HCT116 (cell line): ENCODE results near the gene ESYT1. TPM values are rescaled to one million over a fixed set of nuclear protein-coding genes. Genes with fewer than 3 reads are reported as not detected.
A peak's percentile ranks its signal among the peaks of the same experiment; 100 is the strongest.

Experiments
- ATAC-seq: fragments of 200-7000 bp; cut with Tn5 transposase; 2 replicates; pipeline ENCODE4 v1.9.1; 2020; ENCODE audit warnings: mild to moderate bottlenecking, moderate library complexity
- BruUV-seq: library from RNA; stranded (reverse); fragments of 400-500 nt; replicated peaks from 2 replicates; lab custom pipeline; 2021; lab: Mats Ljungman, UMichigan
- CTCF ChIA-PET: fragments of 300-600 bp; sonication (Branson Sonifier 250); formaldehyde crosslinking; loops from one replicate; lab custom pipeline; 2021; ENCODE audit warnings: antibody characterized with exemption; lab: Charles Lee
- POLR2A ChIA-PET: fragments of 300-600, 350-600 bp; sonication (Branson Sonifier 250); formaldehyde crosslinking; loops from one replicate; lab custom pipeline; 2021; ENCODE audit warnings: antibody characterized with exemption; lab: Charles Lee
- RAD21 ChIA-PET, 2 experiments: fragments of 300-600 bp; sonication (Branson Sonifier 250); formaldehyde crosslinking; loops; one replicate each; lab custom pipeline; 2023; ENCODE audit warnings: low total read pairs in 2 of 2; ENCODE audit not compliant: uncharacterized antibody in 2 of 2, unreplicated experiment in 2 of 2, low non-redundant PET in 1 of 2; lab: Charles Lee
- DNase-seq: peaks from one replicate; pipeline ENCODE4 v3.0.0-alpha.2; 2010; ENCODE audit warnings: low read depth, low spot score
- H2AFZ ChIP-seq: fragments of 200-600 bp; shearing (Covaris generic), sonication (generic); 2 replicates; pipeline ENCODE4 v1.6.1; 2017; ENCODE audit warnings: low read depth, mixed run types, mixed read lengths, antibody characterized with exemption, low read length; ENCODE audit not compliant: poor library complexity, severe bottlenecking
- H3K27ac ChIP-seq: 2 replicates; pipeline ENCODE4 v1.5.1; 2012; ENCODE audit warnings: low read depth, low read length
- H3K27me3 ChIP-seq: fragments of 200-600 bp; sonication (generic); 2 replicates; pipeline ENCODE4 v1.6.1; 2016; ENCODE audit warnings: mixed run types, low read length, mixed read lengths; ENCODE audit not compliant: insufficient read depth
- H3K36me3 ChIP-seq, 2 experiments: fragments of 200-500 bp in 1 of 2; fragments of 200-600 bp in 1 of 2; sonication (Bioruptor generic) in 1 of 2; sonication (generic) in 1 of 2; 2 replicates each; pipeline versions ENCODE4 v1.5.1 to v1.6.1; 2014 to 2016; ENCODE audit warnings: low read length in 2 of 2, inconsistent platforms in 1 of 2, mixed read lengths in 1 of 2, mixed run types in 1 of 2; ENCODE audit not compliant: insufficient read depth in 2 of 2, control insufficient read depth in 1 of 2
- H3K4me1 ChIP-seq, 2 experiments: fragments of 200-600 bp in 1 of 2; sonication (generic) in 1 of 2; 2 replicates each; pipeline versions ENCODE4 v1.5.1 to v1.6.1; 2012 to 2017; ENCODE audit warnings: low read length in 2 of 2, inconsistent platforms in 1 of 2, mild to moderate bottlenecking in 1 of 2, mixed read lengths in 1 of 2, mixed run types in 1 of 2, moderate library complexity in 1 of 2; ENCODE audit not compliant: insufficient read depth in 2 of 2, control insufficient read depth in 1 of 2
- H3K4me2 ChIP-seq: fragments of 200-600 bp; sonication (generic); 2 replicates; pipeline ENCODE4 v1.6.1; 2017; ENCODE audit warnings: mixed run types, low read length, mixed read lengths
- H3K4me3 ChIP-seq, 2 experiments: fragments of 200-600 bp in 1 of 2; sonication (generic) in 1 of 2; replicated peaks in 1 of 2; 2 replicates each; pipeline ENCODE4 v1.5.1; 2011 to 2016; ENCODE audit warnings: low read length in 2 of 2, control low read depth in 1 of 2, low read depth in 1 of 2, mild to moderate bottlenecking in 1 of 2, mixed read lengths in 1 of 2, mixed run types in 1 of 2
- H3K79me2 ChIP-seq: fragments of 200-600 bp; sonication (generic); 2 replicates; pipeline ENCODE4 v1.6.1; 2017; ENCODE audit warnings: mild to moderate bottlenecking, mixed run types, low read length, moderate library complexity, mixed read lengths; ENCODE audit not compliant: insufficient read depth
- H3K9ac ChIP-seq: fragments of 200-600 bp; sonication (generic); 2 replicates; pipeline ENCODE4 v1.6.1; 2016; ENCODE audit warnings: low read length, mixed read lengths
- H3K9me2 ChIP-seq: fragments of 200-600 bp; sonication (generic), shearing (Covaris generic); 2 replicates; pipeline ENCODE4 v1.6.1; 2017; ENCODE audit warnings: mixed run types, mild to moderate bottlenecking, moderate library complexity; ENCODE audit not compliant: insufficient read depth
- H3K9me3 ChIP-seq, 2 experiments: fragments of 200-500 bp in 1 of 2; fragments of 200-600 bp in 1 of 2; sonication (Bioruptor generic) in 1 of 2; sonication (generic) in 1 of 2; 2 replicates each; pipeline ENCODE4 v1.6.1; 2014 to 2017; ENCODE audit warnings: low read length in 2 of 2, mixed read lengths in 2 of 2, inconsistent platforms in 1 of 2, low read depth in 1 of 2, mild to moderate bottlenecking in 1 of 2, mixed run types in 1 of 2, moderate library complexity in 1 of 2; ENCODE audit not compliant: control insufficient read depth in 1 of 2, insufficient read depth in 1 of 2
- H4K20me1 ChIP-seq: fragments of 200-600 bp; sonication (generic), shearing (Covaris generic); 2 replicates; pipeline ENCODE4 v1.6.1; 2017; ENCODE audit warnings: mixed run types, mild to moderate bottlenecking, moderate library complexity; ENCODE audit not compliant: insufficient read depth
- FOSL1 ChIP-seq: IDR thresholded peaks from 2 replicates; pipeline ENCODE4 v1.6.1; 2012; ENCODE audit warnings: low read depth
- POLR2A ChIP-seq: IDR thresholded peaks from 2 replicates; pipeline ENCODE4 v1.7.0; 2011; ENCODE audit warnings: borderline replicate concordance; ENCODE audit not compliant: insufficient read depth, insufficient read length; ENCODE audit errors: extremely low read depth
- POLR2AphosphoS5 ChIP-seq: IDR thresholded peaks from 2 replicates; pipeline ENCODE4 v1.6.1; 2011; ENCODE audit warnings: mild to moderate bottlenecking, low read depth, low read length, moderate library complexity
- REST ChIP-seq: IDR thresholded peaks from 2 replicates; pipeline ENCODE4 v1.6.1; 2012; ENCODE audit warnings: low read depth
- TCF7L2 ChIP-seq: IDR thresholded peaks from 2 replicates; pipeline ENCODE4 v1.7.0; 2011; ENCODE audit warnings: borderline replicate concordance, inconsistent platforms; ENCODE audit not compliant: insufficient read depth, insufficient read length; ENCODE audit errors: extremely low read depth
- YY1 ChIP-seq: IDR thresholded peaks from 2 replicates; pipeline ENCODE4 v1.6.1; 2011; ENCODE audit warnings: low read length, low read depth, moderate library complexity, mild to moderate bottlenecking; ENCODE audit not compliant: insufficient replicate concordance; ENCODE audit errors: extremely low read depth
- ZFX ChIP-seq: fragments of 450-650 bp; IDR thresholded peaks from 2 replicates; pipeline ENCODE4 v1.6.1; 2017
- intact Hi-C: fragments of 100-400 bp; cut with micrococcal nuclease; formaldehyde crosslinking; loops from 2 replicates; pipeline ENCODE4 v1.10.0; 2022
- total RNA-seq: library from RNA; stranded (reverse); gene quantifications from one replicate; pipeline ENCODE4 v1.2.1, GENCODE V29; 2021; ENCODE audit not compliant: unreplicated experiment
- TF ChIP-seq, protein P1 (sequence below): IDR thresholded peaks from 2 replicates; pipeline ENCODE4 v1.6.1; 2011; ENCODE audit warnings: mild to moderate bottlenecking, low read length, moderate library complexity; ENCODE audit not compliant: insufficient replicate concordance; ENCODE audit errors: extremely low read depth
- TF ChIP-seq, protein P2 (sequence below), 3 experiments: fragments of 200-600 bp in 1 of 3; sonication (generic) in 1 of 3; IDR thresholded peaks in 2 of 3; conservative IDR thresholded peaks in 1 of 3; 2 replicates each; pipeline ENCODE4 v1.5.1; 2012 to 2017; ENCODE audit warnings: low read depth in 2 of 3, low read length in 2 of 3, antibody characterized with exemption in 1 of 3, borderline replicate concordance in 1 of 3, control low read depth in 1 of 3, mild to moderate bottlenecking in 1 of 3, mixed read lengths in 1 of 3, mixed run types in 1 of 3, moderate library complexity in 1 of 3; ENCODE audit not compliant: insufficient read depth in 1 of 3

Gene ESYT1
- total RNA-seq, 1 experiment from 2014 or later, result 80.9 TPM

DNA sequence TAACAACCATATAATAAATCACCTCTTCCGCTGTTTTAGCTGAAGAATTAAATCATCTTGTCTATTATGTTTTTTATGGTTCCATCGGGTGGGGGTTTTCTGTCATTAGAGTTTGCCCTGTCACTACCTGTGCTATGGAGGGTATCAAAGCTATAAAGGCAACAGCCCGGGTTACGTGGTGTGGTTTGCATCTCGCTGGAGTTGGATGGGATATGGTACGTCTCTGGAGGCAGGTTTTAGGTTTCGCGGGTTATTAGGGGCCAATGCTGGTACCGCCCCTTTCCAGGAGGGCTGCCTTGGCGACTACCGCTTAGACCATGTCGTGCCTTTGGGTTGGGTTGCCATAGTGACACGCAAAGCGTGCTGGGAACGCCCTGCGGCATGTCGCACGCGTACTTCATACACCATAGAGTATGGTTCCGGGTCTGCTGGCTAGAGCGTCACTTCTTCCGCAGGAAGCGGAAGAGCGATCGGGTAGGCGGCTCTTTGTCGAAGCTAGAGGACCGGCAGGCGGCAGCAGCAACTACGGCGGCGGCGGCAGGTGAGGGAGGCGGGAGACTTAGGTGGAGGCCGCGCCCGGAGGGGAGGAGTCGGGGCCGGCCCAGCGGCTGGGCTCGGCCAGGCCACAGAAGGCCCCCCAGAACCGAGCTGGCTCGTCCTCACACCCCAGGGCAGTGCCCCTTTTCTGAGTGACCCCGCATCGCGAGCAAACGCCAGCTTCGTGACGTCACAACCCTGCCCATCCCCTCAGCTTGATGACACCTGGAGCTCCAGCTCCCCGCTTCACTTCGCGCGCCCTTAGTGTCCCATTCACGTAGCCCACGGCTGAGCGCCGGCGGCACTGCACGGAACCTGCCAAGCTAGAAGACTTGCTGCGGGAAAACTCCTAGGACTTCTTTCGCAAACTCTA is 10.0 kb upstream of the ESYT1 start, which contains the start of gene ZC3H10:
ZC3H10 (plus strand) TSS at position 489 of the 910 bp plus-strand sequence. CDS start 2,297 bp downstream, outside the sequence.
- H3K27ac ChIP-seq, result peak within 1 kb of the TSS; percentile 93
- no peaks in the 10 kb centered on the region for H3K9me3 ChIP-seq
- ChIA-PET POLR2A (interaction anchor here (0.6 to 4.6 kb wide), 22 partner anchors 10 to 1665 kb away, joined by 3 to 75 read pairs (median 4); partner anchors contain the start of genes ERBB3, ESYT1, MYL6 and PA2G4), CTCF (interaction anchor here (0.5 to 3.3 kb wide), 11 partner anchors 10 to 181 kb away, joined by 3 to 29 read pairs (median 5); partner anchors contain the start of genes ESYT1, MYL6, MYL6B and PA2G4), RAD21 (interaction anchor here (0.7 to 1.2 kb wide), 3 partner anchors 37 to 71 kb away, joined by 3 to 4 read pairs (median 3); partner anchors contain the start of gene SMARCC2 (in 1 of the 2))
- H3K36me3 ChIP-seq, result peaks cover 7 to 36% of the 10 kb centered on the region in 2 experiments
- H4K20me1 ChIP-seq, result no peaks in the 10 kb centered on the region
- DNase-seq (peak; percentile 99), ATAC-seq (peak; percentile 73)
- peaks cover 18% of the 10 kb centered on the region for H3K79me2 ChIP-seq
- H3K4me3 ChIP-seq, result peak within 1 kb of the TSS; percentile 80 to 82
- no peaks in the 10 kb centered on the region for H3K27me3 ChIP-seq
- peak within 1 kb of the TSS; percentile 88 for H3K4me2 ChIP-seq
- H3K4me1 ChIP-seq, result peaks cover 23 to 34% of the 10 kb centered on the region in 2 experiments
- H3K9me2 ChIP-seq, result no peaks in the 10 kb centered on the region
- peak within 1 kb of the TSS; percentile 92 for H3K9ac ChIP-seq
- TF ChIP-seq ZFX (peak; percentile 48), YY1 (peak; percentile 90), POLR2A (peak; percentile 99), TCF7L2 (peak; percentile 77), POLR2AphosphoS5 (peak; percentile 98), REST (no peak), FOSL1 (no peak)
- TF ChIP-seq, protein P1, sequence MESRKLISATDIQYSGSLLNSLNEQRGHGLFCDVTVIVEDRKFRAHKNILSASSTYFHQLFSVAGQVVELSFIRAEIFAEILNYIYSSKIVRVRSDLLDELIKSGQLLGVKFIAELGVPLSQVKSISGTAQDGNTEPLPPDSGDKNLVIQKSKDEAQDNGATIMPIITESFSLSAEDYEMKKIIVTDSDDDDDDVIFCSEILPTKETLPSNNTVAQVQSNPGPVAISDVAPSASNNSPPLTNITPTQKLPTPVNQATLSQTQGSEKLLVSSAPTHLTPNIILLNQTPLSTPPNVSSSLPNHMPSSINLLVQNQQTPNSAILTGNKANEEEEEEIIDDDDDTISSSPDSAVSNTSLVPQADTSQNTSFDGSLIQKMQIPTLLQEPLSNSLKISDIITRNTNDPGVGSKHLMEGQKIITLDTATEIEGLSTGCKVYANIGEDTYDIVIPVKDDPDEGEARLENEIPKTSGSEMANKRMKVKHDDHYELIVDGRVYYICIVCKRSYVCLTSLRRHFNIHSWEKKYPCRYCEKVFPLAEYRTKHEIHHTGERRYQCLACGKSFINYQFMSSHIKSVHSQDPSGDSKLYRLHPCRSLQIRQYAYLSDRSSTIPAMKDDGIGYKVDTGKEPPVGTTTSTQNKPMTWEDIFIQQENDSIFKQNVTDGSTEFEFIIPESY, result peak; percentile 79
- TF ChIP-seq, protein P2, sequence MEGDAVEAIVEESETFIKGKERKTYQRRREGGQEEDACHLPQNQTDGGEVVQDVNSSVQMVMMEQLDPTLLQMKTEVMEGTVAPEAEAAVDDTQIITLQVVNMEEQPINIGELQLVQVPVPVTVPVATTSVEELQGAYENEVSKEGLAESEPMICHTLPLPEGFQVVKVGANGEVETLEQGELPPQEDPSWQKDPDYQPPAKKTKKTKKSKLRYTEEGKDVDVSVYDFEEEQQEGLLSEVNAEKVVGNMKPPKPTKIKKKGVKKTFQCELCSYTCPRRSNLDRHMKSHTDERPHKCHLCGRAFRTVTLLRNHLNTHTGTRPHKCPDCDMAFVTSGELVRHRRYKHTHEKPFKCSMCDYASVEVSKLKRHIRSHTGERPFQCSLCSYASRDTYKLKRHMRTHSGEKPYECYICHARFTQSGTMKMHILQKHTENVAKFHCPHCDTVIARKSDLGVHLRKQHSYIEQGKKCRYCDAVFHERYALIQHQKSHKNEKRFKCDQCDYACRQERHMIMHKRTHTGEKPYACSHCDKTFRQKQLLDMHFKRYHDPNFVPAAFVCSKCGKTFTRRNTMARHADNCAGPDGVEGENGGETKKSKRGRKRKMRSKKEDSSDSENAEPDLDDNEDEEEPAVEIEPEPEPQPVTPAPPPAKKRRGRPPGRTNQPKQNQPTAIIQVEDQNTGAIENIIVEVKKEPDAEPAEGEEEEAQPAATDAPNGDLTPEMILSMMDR (IDR thresholded peaks at IDR 0.05 in 2 of 3, conservative IDR thresholded peaks at IDR 0.05 in 1 of 3; ENCODE audit: borderline replicate concordance in 1 of 3, insufficient read depth in 1 of 3, low read depth in 2 of 3, low read length in 2 of 3), result peak in 2 of 3 experiments; percentile 30 to 37; a peak in 3 of 6 replicates
- no TSS peak for BruUV-seq
- intact Hi-C loops, result loop anchor here (2.0 to 10.0 kb wide), 7 partner anchors 41 to 519 kb away; partner anchors contain the start of genes COQ10A, CS, MYL6 and SUOX
- no peak within 1 kb of the TSS for H2AFZ ChIP-seq
